GM19328 (cell line): ENCODE results near the gene RAN.
"Not testable (repeated sequence)": the region's sequence is repeated elsewhere in the genome, so short reads cannot be mapped to it uniquely, and the experiment has no call there.

Experiments used
- ATAC-seq: cut with Tn5 transposase; IDR thresholded peaks from one replicate; pipeline ENCODE4 v1.9.1; 2021; ENCODE audit warnings: mild to moderate bottlenecking, moderate library complexity; ENCODE audit not compliant: unreplicated experiment

RAN gene

DNA sequence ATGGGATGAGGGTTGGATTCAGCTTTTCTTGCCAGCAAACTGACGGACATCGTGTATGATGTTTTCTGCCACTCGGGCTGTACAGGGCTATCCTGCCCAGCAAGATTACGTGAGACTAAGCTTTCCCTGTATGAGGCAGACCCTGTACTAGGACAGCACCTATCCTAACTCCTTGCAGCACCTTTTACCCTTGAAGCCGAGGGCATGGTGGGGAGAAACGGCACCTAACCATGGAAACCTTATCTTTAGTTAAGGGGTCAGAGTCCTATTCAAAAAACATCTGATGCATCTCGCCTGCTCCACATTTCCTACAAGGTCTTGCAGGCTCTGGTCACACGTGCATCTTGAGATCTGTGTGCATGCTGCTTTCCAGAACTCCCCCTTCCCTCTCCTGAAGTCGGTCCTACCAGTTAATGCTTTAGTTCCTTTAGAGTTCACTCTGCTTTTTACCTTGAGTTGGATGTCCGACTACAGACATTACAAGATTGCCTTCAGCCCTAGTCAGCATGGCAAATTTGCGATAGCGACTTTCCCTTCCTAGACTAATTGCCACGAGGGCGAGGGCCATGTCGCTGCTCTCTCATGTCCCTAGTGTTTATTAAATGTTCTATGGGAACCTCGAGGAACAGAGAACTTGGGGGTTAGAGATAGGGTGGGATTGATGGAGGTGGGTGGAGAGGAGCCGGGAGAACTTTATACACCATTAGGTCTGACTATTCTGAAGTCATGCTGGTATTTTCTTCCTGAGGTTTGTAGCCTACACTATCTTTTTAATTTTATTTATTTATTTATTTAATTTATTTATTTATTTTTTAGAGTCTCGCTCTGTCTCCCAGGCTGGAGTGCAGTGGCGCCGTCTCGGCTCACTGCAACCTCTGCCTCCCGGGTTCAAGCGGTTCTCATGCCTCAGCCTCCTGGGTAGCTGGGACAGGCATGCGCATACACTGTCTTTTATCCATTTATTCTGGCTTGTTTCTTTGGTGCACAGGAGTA, 6.6 kb downstream of the RAN start:
- ATAC-seq, result no peak

DNA sequence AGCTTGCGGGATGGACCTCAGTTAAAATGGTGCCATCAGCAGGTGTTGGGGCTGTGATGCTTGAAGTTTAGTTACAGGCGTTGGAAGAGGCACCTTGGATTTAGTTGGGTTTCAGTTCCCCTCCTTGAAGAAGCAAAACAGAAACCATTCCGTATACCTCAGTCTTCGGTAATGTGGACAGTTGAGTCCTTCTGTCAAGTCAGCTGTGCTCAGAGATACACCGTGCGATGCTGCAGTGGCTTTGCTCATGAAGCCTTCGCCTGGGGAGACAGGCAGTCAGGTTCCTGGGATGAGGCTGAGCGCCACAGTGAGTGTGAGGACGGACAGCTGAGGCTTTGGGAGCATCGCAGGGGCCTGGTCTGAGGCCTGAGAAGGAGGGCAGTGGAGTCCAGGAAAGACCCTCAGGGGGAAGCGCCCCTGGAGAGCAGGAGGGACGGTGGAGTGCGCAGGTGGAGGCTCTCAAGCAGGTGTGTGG, 7.4 kb downstream of the RAN start:
- peak; percentile 76 for ATAC-seq

DNA sequence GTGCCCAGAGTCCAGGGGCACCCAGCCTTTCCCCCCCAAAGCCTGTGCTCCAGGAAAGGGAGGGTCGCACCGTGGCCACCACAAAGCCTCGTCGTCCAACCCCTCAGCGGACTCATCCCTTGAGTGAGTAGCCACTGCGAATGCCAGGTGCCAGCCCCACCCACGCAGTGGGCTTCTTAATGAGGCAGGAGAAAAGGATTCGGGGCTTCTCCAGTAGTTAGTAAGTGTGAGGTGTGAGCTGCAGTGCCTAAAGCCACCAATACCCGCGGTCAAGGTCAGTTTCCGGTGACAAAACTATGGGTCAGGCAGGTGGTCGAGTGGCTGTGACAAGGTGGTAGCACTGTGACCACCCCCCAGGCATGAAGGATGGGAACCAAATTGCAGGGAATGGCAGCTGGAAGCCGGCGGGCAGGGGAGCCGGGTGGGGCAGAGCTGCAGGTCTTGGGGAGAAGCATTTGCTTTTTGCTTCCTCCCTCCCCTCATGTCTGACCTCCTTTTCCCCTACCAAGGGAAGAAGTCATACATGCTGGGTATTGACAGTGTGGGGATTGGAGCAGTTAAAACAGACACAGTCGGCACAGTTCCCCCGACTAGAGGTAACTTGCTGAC, 8.0 kb downstream of the RAN start:
- no peak for ATAC-seq

GRCh38 chr12:130880411-130880885, 8.6 kb downstream of the RAN start:
- ATAC-seq, result no peak

DNA sequence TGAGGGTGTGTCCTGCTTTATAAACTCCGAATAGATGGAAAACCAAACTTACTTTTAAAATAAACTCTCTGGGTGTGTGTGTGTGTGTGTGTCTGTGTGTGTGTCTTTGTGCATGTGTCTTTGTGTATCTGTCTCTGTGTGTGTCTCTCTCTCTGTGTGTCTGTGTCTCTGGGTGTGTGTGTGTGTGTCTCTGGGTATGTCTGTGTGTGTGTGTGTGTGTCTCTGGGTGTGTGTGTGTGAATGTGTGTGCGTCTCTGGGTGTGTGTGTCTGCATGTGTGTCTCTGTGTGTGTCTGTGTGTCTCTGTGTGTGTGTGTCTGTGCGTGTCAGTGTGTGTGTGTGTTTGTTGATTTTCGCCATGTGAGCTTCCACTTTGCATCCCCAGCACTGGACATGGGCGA, 9.2 kb downstream of the RAN start:
- no peak for ATAC-seq

DNA sequence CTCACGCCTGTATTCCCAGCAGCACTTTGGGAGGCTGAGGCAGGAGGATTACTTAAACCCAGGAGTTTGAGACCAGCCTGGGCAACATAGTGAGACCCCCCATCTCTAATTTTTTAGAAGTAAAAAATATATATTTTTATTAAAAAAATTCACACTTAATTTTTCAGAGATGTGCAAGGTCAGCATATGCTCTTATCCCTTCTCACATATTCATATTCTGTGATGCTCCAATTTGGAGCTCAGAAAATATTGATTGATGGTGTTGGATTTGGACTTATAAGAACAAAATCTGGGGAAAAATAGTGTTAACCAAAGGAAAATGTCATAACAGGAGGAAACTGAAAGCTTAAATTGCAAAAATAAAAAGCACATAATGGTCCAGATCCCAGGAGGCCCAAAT, 9.7 kb downstream of the RAN start:
- no peak for ATAC-seq

- ATAC-seq, result not testable (repeated sequence)
Observed at GRCh38 chr12:130887190-130887589, 15.3 kb downstream of the RAN start.

DNA sequence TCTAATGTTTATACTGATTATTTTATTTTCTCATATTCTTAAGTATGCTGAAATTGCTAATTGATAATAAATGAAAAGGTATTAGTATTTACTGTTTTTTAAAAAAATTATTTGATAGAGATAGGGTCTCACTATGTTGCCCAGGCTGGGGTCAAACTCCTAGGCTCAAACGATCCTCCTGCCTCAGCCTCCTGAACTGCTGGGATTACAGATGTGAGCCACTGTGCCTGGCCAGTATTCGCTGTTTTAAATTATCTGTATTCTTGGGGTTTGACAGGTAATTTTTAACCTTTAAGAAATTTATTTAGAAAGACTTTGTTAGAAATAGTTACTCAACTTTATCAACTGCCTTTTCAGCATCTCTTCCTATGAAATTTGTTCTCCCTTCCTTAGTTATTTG, 32.2 kb downstream of the RAN start:
- ATAC-seq, result no peak

DNA sequence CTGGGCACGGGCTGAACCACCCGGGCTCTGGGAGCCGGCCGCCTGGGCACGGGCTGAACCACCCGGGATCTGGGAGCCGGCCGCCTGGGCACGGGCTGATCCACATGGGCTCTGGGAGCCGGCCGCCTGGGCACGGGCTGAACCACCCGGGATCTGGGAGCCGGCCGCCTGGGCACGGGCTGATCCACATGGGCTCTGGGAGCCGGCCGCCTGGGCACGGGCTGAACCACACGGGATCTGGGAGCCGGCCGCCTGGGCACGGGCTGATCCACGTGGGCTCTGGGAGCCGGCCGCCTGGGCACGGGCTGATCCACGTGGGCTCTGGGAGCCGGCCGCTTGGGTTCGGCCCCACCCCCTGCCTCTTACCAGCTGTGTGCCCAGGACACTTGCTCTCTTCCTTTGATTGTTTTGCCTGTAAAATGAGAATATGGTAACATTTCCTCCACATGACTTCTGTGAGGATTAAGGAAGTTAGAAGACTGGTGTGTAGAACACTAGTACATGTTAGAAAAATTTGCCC, 33.1 kb downstream of the RAN start:
- not testable (repeated sequence) for ATAC-seq

GRCh38 chr12:130909111-130909510, 37.2 kb downstream of the RAN start:
- no peak for ATAC-seq

- ATAC-seq, result no peak
Observed at GRCh38 chr12:130911193-130911592, 39.3 kb downstream of the RAN start.

DNA sequence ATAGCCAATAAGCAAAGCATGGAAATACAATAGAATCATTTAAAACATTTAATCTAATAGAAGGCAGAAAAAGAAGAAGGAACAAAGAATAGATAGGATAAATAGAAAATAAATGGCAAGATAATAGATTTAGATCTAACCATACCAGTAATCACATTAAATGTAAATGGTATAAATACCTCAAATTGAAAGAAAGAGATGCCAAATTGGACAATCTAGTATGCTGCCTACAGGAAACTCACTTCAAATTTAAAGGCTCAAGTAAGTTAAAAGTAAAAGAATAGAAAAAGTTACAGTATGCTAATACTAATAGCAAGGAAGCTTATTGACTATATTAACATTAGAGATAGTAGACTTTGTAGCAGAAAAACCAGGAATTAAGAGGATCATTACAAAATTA, 40.1 kb downstream of the RAN start:
- ATAC-seq, result no peak

GRCh38 chr12:130916241-130916911, 44.5 kb downstream of the RAN start:
- no peak for ATAC-seq

DNA sequence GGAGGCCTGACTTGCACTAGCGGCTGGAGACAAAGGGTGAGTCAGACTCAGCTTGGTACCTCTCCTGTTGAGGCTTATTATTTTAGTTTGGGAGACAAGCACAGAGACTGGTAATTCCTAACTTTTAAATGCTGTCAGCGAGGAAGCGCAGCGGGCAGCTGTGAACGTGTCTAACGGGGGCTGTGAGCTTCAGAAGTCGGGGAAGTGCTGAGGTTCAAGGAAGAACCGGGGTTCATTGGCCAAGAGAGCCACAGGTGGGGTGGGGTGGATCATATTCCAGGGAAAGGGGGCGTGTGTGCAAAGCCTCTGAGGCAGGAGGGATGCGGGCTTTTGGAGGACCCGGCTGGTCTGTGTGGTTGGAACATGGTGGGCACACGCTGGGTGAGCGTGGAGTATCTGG, 45.7 kb downstream of the RAN start:
- no peak for ATAC-seq

GRCh38 chr12:130919086-130919485, 47.2 kb downstream of the RAN start:
- no peak for ATAC-seq

DNA sequence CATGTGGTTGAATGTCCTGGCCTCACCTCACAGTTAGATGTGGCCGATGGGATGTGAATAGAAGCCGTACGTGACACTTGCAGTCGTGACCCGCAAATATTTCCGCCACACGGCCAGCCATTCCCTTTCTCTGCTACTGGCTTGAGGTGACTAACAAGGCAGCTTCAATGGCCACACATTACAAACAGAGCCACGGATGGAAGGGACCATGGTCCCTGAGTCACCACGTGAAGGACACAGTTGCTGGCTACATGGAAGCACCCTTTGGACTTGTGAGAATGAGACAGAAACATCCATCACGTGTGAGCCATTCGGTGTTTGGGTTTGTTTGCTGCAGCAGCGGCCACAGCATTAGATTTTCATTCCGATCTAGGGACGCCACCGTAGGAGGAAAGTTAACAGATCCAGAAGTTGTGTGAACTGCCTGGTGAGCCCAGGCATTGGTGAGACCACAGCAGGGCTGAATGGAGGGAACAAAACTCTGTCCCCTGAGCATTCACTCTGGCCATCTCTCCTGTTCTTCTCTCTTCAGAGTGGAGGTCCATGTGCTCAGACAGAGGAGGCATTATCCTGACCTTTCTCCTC, 48.3 kb downstream of the RAN start:
- ATAC-seq, result no peak

GRCh38 chr12:130920723-130921381, 49.0 kb downstream of the RAN start:
- ATAC-seq, result no peak

- no peak for ATAC-seq
Observed at GRCh38 chr12:130922511-130922953, 50.7 kb downstream of the RAN start.

GRCh38 chr12:130924966-130925665, 53.2 kb downstream of the RAN start:
- ATAC-seq, result no peak

- no peak for ATAC-seq
Observed at GRCh38 chr12:130925666-130926015, 53.8 kb downstream of the RAN start.
